K562 (cell line): ENCODE results near the gene ZNF585A. TPM values are rescaled to one million over a fixed set of nuclear protein-coding genes. Genes with fewer than 3 reads are reported as not detected.

Source experiments
- ATAC-seq: fragments of 200-7000 bp; cut with Tn5 transposase; 3 replicates; pipeline ENCODE4 v1.9.1; 2020; ENCODE audit warnings: moderate library complexity
- BruUV-seq: library from RNA; stranded (reverse); fragments of 400-500 nt; replicated peaks from 2 replicates; lab custom pipeline; 2021; lab: Mats Ljungman, UMichigan
- CTCF ChIA-PET: fragments of 300-600 bp; formaldehyde crosslinking; extraction: SDS; loops from one replicate; lab custom pipeline; 2021; ENCODE audit warnings: low intra/inter-chr PET ratio; lab: Yijun Ruan, JAX
- POLR2A ChIA-PET: fragments of 300-600, 350-650 bp; sonication (Branson Sonifier 250); formaldehyde crosslinking; extraction: SDS; loops from one replicate; lab custom pipeline; 2021; ENCODE audit warnings: antibody characterized with exemption, inconsistent platforms; lab: Yijun Ruan, JAX
- DNase-seq, 4 experiments: peaks; one replicate each; pipeline versions ENCODE4 v3.0.0 to v3.0.0-alpha.2; 2011 to 2018; ENCODE audit warnings: low spot score in 3 of 4, mixed read lengths in 3 of 4; ENCODE audit errors: extremely low read depth in 1 of 4
- FAIRE-seq: peaks from 2 replicates; lab custom pipeline; 2011; peaks lifted over from hg19 to GRCh38; lab: Jason Lieb, UNC
- H2AFZ ChIP-seq: 2 replicates; pipeline ENCODE4 v1.6.0; 2011; ENCODE audit warnings: low read depth, low read length, control low read depth, inconsistent platforms
- H3K27ac ChIP-seq: fragments of 200-600 bp; 3 replicates; pipeline ENCODE4 v1.8.0; 2011; ENCODE audit warnings: low read depth, mild to moderate bottlenecking, control low read depth, inconsistent platforms, low read length, moderate library complexity, mixed read lengths; ENCODE audit errors: extremely low read depth
- H3K27me3 ChIP-seq, 2 experiments: fragments of 300-600 bp in 1 of 2; 2 replicates in 1 of 2; 3 replicates in 1 of 2; pipeline versions ENCODE4 v1.6.0 to v1.8.0; 2011; ENCODE audit warnings: inconsistent platforms in 2 of 2, low read length in 2 of 2, mild to moderate bottlenecking in 1 of 2, mixed read lengths in 1 of 2, moderate library complexity in 1 of 2; ENCODE audit not compliant: control insufficient read depth in 2 of 2, insufficient read depth in 2 of 2
- H3K36me3 ChIP-seq: fragments of 300-600 bp; 3 replicates; pipeline ENCODE4 v1.8.0; 2011; ENCODE audit warnings: mild to moderate bottlenecking, low read length, inconsistent platforms; ENCODE audit not compliant: control insufficient read depth, insufficient read depth
- H3K4me1 ChIP-seq, 2 experiments: fragments of 200-600 bp in 1 of 2; replicated peaks in 1 of 2; 2 replicates in 1 of 2; 3 replicates in 1 of 2; pipeline versions ENCODE4 v1.5.1 to v1.8.0; 2011; ENCODE audit warnings: inconsistent platforms in 2 of 2, low read length in 2 of 2, mild to moderate bottlenecking in 1 of 2, mixed read lengths in 1 of 2, moderate library complexity in 1 of 2; ENCODE audit not compliant: control insufficient read depth in 2 of 2, insufficient read depth in 2 of 2
- H3K4me2 ChIP-seq: 2 replicates; pipeline ENCODE4 v1.6.1; 2011; ENCODE audit warnings: low read length, control low read depth, inconsistent platforms, mixed read lengths; ENCODE audit not compliant: insufficient read depth
- H3K4me3 ChIP-seq: fragments of 200-600 bp; sonication (generic), shearing (Covaris generic); 2 replicates; pipeline ENCODE4 v1.5.1; 2016; ENCODE audit warnings: control low read depth, inconsistent platforms
- H3K79me2 ChIP-seq: fragments of 200-600 bp; 3 replicates; pipeline ENCODE4 v1.8.0; 2011; ENCODE audit warnings: low read length, inconsistent platforms; ENCODE audit not compliant: control insufficient read depth, insufficient read depth
- H3K9ac ChIP-seq, 2 experiments: 2 replicates each; pipeline versions ENCODE4 v1.6.0 to v1.6.1; 2011; ENCODE audit warnings: low read depth in 2 of 2, low read length in 2 of 2, control low read depth in 1 of 2, inconsistent platforms in 1 of 2, mild to moderate bottlenecking in 1 of 2, mixed read lengths in 1 of 2; ENCODE audit not compliant: insufficient read depth in 1 of 2
- H3K9me1 ChIP-seq: one replicate; pipeline ENCODE4 v1.6.0; 2011; ENCODE audit warnings: inconsistent platforms, mild to moderate bottlenecking, low read length, moderate library complexity; ENCODE audit not compliant: control insufficient read depth, insufficient read depth
- H3K9me3 ChIP-seq: replicated peaks from 2 replicates; pipeline ENCODE4 v1.5.1; 2011; ENCODE audit warnings: low read depth, low read length, inconsistent platforms; ENCODE audit not compliant: control insufficient read depth, insufficient read depth
- H4K20me1 ChIP-seq: replicated peaks from 2 replicates; pipeline ENCODE4 v1.6.1; 2011; ENCODE audit warnings: low read length, inconsistent platforms, mixed read lengths; ENCODE audit not compliant: control insufficient read depth, insufficient read depth
- ADNP ChIP-seq: fragments of 200-800 bp; sonication (Bioruptor generic); IDR thresholded peaks from 2 replicates; pipeline ENCODE4 v1.6.1; 2016; ENCODE audit warnings: missing genetic modification characterization, missing compliant biosample characterization
- AFF1 ChIP-seq, 2 experiments: fragments of 450-650 bp; IDR thresholded peaks; 2 replicates each; pipeline ENCODE4 v1.6.1; 2018; ENCODE audit warnings: mild to moderate bottlenecking in 2 of 2, low read depth in 1 of 2; ENCODE audit not compliant: partially characterized antibody in 2 of 2
- CBFB ChIP-seq: sonication (generic); formaldehyde crosslinking; IDR thresholded peaks from 2 replicates; pipeline ENCODE4 v1.4.0; 2020; ENCODE audit warnings: mild to moderate bottlenecking, missing genetic modification reagents
- CCNT2 ChIP-seq: IDR thresholded peaks from 2 replicates; pipeline ENCODE4 v1.6.1; 2011; ENCODE audit warnings: borderline replicate concordance, low read depth, mild to moderate bottlenecking, moderate library complexity, mixed read lengths, low read length; ENCODE audit not compliant: insufficient read length; ENCODE audit errors: extremely low read depth
- FIP1L1 ChIP-seq: fragments of 200-400 bp; formaldehyde crosslinking; IDR thresholded peaks from 2 replicates; pipeline ENCODE4 v1.6.1; 2018; ENCODE audit warnings: mild to moderate bottlenecking, low read depth, low read length; ENCODE audit not compliant: poor library complexity, severe bottlenecking
- FOS ChIP-seq: IDR thresholded peaks from 3 replicates; pipeline ENCODE4 v1.6.1; 2011; ENCODE audit not compliant: insufficient read length; ENCODE audit errors: extremely low read depth
- FOXJ2 ChIP-seq: fragments of 200-800 bp; sonication (Bioruptor generic); IDR thresholded peaks from 2 replicates; pipeline ENCODE4 v1.6.1; 2016; ENCODE audit warnings: missing genetic modification characterization, missing compliant biosample characterization
- HDAC8 ChIP-seq: fragments of 450-650 bp; IDR thresholded peaks from 2 replicates; pipeline ENCODE4 v1.6.1; 2016; ENCODE audit warnings: mild to moderate bottlenecking, missing genetic modification characterization, moderate library complexity, missing compliant biosample characterization
- IFI16 ChIP-seq: fragments of 250-450 bp; sonication (Bioruptor Pico); IDR thresholded peaks from 2 replicates; pipeline ENCODE4 v2.1.2; 2022; ENCODE audit warnings: mild to moderate bottlenecking, inconsistent platforms
- NELFE ChIP-seq: IDR thresholded peaks from 2 replicates; pipeline ENCODE4 v1.6.1; 2011; ENCODE audit warnings: mild to moderate bottlenecking; ENCODE audit not compliant: insufficient read depth, insufficient read length
- PBX2 ChIP-seq, 2 experiments: IDR thresholded peaks in 1 of 2; conservative IDR thresholded peaks in 1 of 2; 2 replicates each; pipeline ENCODE4 v1.6.1; 2016; ENCODE audit warnings: low read depth in 2 of 2, mild to moderate bottlenecking in 1 of 2, missing compliant biosample characterization in 1 of 2, missing genetic modification characterization in 1 of 2, moderate library complexity in 1 of 2
- PHB2 ChIP-seq: fragments of 450-650 bp; IDR thresholded peaks from 2 replicates; pipeline ENCODE4 v1.6.1; 2017; ENCODE audit warnings: low read depth
- SLC30A9 ChIP-seq: fragments of 250-450 bp; sonication (Bioruptor Pico); IDR thresholded peaks from 2 replicates; pipeline ENCODE4 v1.8.0; 2022; ENCODE audit warnings: mild to moderate bottlenecking, moderate library complexity
- SREBF1 ChIP-seq: fragments of 150-350 bp; IDR thresholded peaks from 2 replicates; pipeline ENCODE4 v1.6.1; 2014; ENCODE audit warnings: antibody characterized with exemption, low read depth, low read length, borderline replicate concordance
- TFAM ChIP-seq: fragments of 250-450 bp; sonication (Bioruptor Pico); conservative IDR thresholded peaks from 2 replicates; pipeline ENCODE4 v1.5.0; 2021; ENCODE audit warnings: mild to moderate bottlenecking, moderate library complexity
- WGBS: fragments of 100-300 bp; shearing (Covaris generic); methylation state at CpG from one replicate; pipeline ENCODE4 v1.1.6; 2016; ENCODE audit warnings: low coverage, mixed read lengths; ENCODE audit not compliant: insufficient coverage; ENCODE audit errors: missing lambda C conversion rate; 5-methylcytosine and 5-hydroxymethylcytosine counted together
- in situ Hi-C: fragments of 300-500 bp; cut with MboI; formaldehyde crosslinking; loops from 4 replicates; pipeline ENCODE4 v1.15.0; 2018; ENCODE audit warnings: inconsistent platforms, mixed read lengths
- intact Hi-C: fragments of 100-400 bp; cut with micrococcal nuclease; formaldehyde crosslinking; loops from 2 replicates; pipeline ENCODE4 v1.14.2; 2022
- polyA plus RNA-seq, 8 experiments: library from polyadenylated mRNA; depleted of rRNA in 4 of 8; stranded (reverse) in 5 of 8; unstranded in 3 of 8; fragments of >200 nt; fragmentation: Nextera tagmentation in 2 of 8; fragmentation: Illumina TruSeq in 1 of 8; extraction: Ambion mirVana in 2 of 8; extraction: Trizol in 1 of 8; gene quantifications; 2 replicates each; pipeline versions ENCODE4 v1.2.1 to v1.2.3, GENCODE V29; 2011 to 2014; ENCODE audit warnings: inconsistent platforms in 1 of 8, missing spikeins in 1 of 8
- total RNA-seq, 7 experiments: library from RNA; depleted of rRNA in 6 of 7; stranded (reverse); fragments of >200 nt in 6 of 7; fragmentation: Illumina TruSeq in 2 of 7; extraction: Trizol in 2 of 7; gene quantifications; 2 replicates each; pipeline versions ENCODE4 v1.2.1 to v1.2.3, GENCODE V29; 2011 to 2021; ENCODE audit warnings: low replicate concordance in 1 of 7

Gene ZNF585A
- total and polyA plus RNA-seq, 9 of the 15 experiments (the other 6 are each of a cell fraction or from before 2014, with no cell fraction given), result 5.6 to 31.0 (median 8.5) TPM

GRCh38 chr19:37160153-37160552 lies 12.3 kb downstream of the ZNF585A start:
- ChIA-PET POLR2A (no interaction called here), CTCF (no interaction called here)
- Histone ChIP-seq H3K9ac (no peak overlapping the region), H3K4me1 (no peaks in the 10 kb centered on the region), H2AFZ (no peak overlapping the region), H4K20me1 (no peaks in the 10 kb centered on the region), H3K4me3 (no peak overlapping the region), H3K36me3 (no peaks in the 10 kb centered on the region), H3K79me2 (no peaks in the 10 kb centered on the region), H3K9me3 (no peaks in the 10 kb centered on the region), H3K4me2 (no peak overlapping the region), H3K9me1 (no peaks in the 10 kb centered on the region), H3K27ac (no peak overlapping the region), H3K27me3 (no peaks in the 10 kb centered on the region)
- WGBS, result 8% methylated on average over 1 of the region's 1 CpG
- ATAC-seq (no peak), FAIRE-seq (no peak), DNase-seq (no peak)
- in situ Hi-C loops (no loop called here), intact Hi-C loops (no loop called here)
- BruUV-seq, result no TSS peak
- TF ChIP-seq AFF1 (IDR thresholded peaks at IDR 0.05; ENCODE audit: low read depth in 1 of 2, partially characterized antibody in 2 of 2) (no peak), IFI16 (CRISPR knock-in tag) (no peak), CCNT2 (no peak), FOS (no peak), SLC30A9 (CRISPR knock-in tag) (no peak), ADNP (no peak), CBFB (CRISPR knock-in tag) (no peak), TFAM (CRISPR knock-in tag) (no peak), NELFE (no peak), PHB2 (no peak), HDAC8 (tag) (no peak), FIP1L1 (no peak), SREBF1 (no peak), PBX2 (CRISPR knock-in tag; IDR thresholded peaks at IDR 0.05; ENCODE audit: low read depth) (no peak), PBX2 (tag; conservative IDR thresholded peaks at IDR 0.05; ENCODE audit: low read depth) (no peak), FOXJ2 (tag) (no peak)
